Measurements from ENCODE around the gene EHHADH.
"Not testable (repeated sequence)": the region's sequence is repeated elsewhere in the genome, so short reads cannot be mapped to it uniquely, and the experiment has no call there.

EHHADH gene

GRCh38 chr3:185253645-185254410, at the start of gene EHHADH:
EHHADH (minus strand) TSS chr3:185254049; CDS start chr3:185254022, 27 bp downstream.
- peak; percentile 30 for DNase-seq (ENCODE audit: low read depth)

- DNase-seq (ENCODE audit: low read depth), result not testable (repeated sequence)
Observed at GRCh38 chr3:185299918-185300426, 46.1 kb upstream of the EHHADH start.

- DNase-seq (ENCODE audit: low read depth), result no peak
Observed at GRCh38 chr3:185297867-185298266, 44.0 kb upstream of the EHHADH start.

GRCh38 chr3:185292238-185292637, 38.4 kb upstream of the EHHADH start:
- no peak for DNase-seq (ENCODE audit: low read depth)

GRCh38 chr3:185290266-185290665, 36.4 kb upstream of the EHHADH start:
- no peak for DNase-seq (ENCODE audit: low read depth)

- no peak for DNase-seq (ENCODE audit: low read depth)
Observed at GRCh38 chr3:185283374-185283935, 29.6 kb upstream of the EHHADH start.

GRCh38 chr3:185282696-185283373, 29.0 kb upstream of the EHHADH start:
- DNase-seq (ENCODE audit: low read depth), result peak; percentile 60

GRCh38 chr3:185280572-185281365, 26.9 kb upstream of the EHHADH start:
- DNase-seq (ENCODE audit: low read depth), result no peak

GRCh38 chr3:185279587-185280138, 25.8 kb upstream of the EHHADH start:
- no peak for DNase-seq (ENCODE audit: low read depth)

GRCh38 chr3:185276415-185276814, 22.6 kb upstream of the EHHADH start:
- DNase-seq (ENCODE audit: low read depth), result no peak

- DNase-seq (ENCODE audit: low read depth), result no peak
Observed at GRCh38 chr3:185272033-185272432, 18.2 kb upstream of the EHHADH start.

- DNase-seq (ENCODE audit: low read depth), result no peak
Observed at GRCh38 chr3:185270956-185271332, 17.1 kb upstream of the EHHADH start.

- no peak for DNase-seq (ENCODE audit: low read depth)
Observed at GRCh38 chr3:185270262-185270955, 16.6 kb upstream of the EHHADH start.

- DNase-seq (ENCODE audit: low read depth), result no peak
Observed at GRCh38 chr3:185268194-185268962, 14.5 kb upstream of the EHHADH start.

- DNase-seq (ENCODE audit: low read depth), result no peak
Observed at GRCh38 chr3:185267193-185267592, 13.3 kb upstream of the EHHADH start.

GRCh38 chr3:185264849-185265553, 11.2 kb upstream of the EHHADH start:
- DNase-seq (ENCODE audit: low read depth), result no peak

- DNase-seq (ENCODE audit: low read depth), result no peak
Observed at GRCh38 chr3:185263423-185263822, 9.6 kb upstream of the EHHADH start.

GRCh38 chr3:185257334-185257733, 3.5 kb upstream of the EHHADH start:
- no peak for DNase-seq (ENCODE audit: low read depth)

- no peak for DNase-seq (ENCODE audit: low read depth)
Observed at GRCh38 chr3:185254799-185255198, 950 bp upstream of the EHHADH start.

GRCh38 chr3:185253133-185253532, 716 bp downstream of the EHHADH start:
- DNase-seq (ENCODE audit: low read depth), result not testable (repeated sequence)

Data from HS-5 (cell line).